HUDEP-2 (cell line): ENCODE measurements around the gene TMEM87B.

Source experiments
- DNase-seq, 76 experiments: peaks; one replicate each; lab custom pipeline; 2025; ENCODE audit not compliant: unreplicated experiment in 76 of 76; lab: John Stamatoyannopoulos, UW

TMEM87B gene

GRCh38 chr2:112054847-112055729 is at the start of gene TMEM87B:
TSS of gene TMEM87B (plus strand) at chr2:112055269. CDS start at chr2:112055592, 323 bp downstream.
- DNase-seq = peak; percentile 35 to 100 (median 96)

GRCh38 chr2:112005406-112006075 is 49.5 kb upstream of the TMEM87B start:
- DNase-seq = no peak

GRCh38 chr2:112006076-112006410 is 49.0 kb upstream of the TMEM87B start:
- no peak for DNase-seq

GRCh38 chr2:112007493-112007892 is 47.6 kb upstream of the TMEM87B start:
- no peak for DNase-seq

GRCh38 chr2:112008910-112009485 is 46.1 kb upstream of the TMEM87B start:
- DNase-seq = no peak

- DNase-seq = no peak
Measured at GRCh38 chr2:112010751-112011150, 44.3 kb upstream of the TMEM87B start.

GRCh38 chr2:112012556-112012955 is 42.5 kb upstream of the TMEM87B start:
- DNase-seq = no peak

- no peak for DNase-seq
Measured at GRCh38 chr2:112018846-112019245, 36.2 kb upstream of the TMEM87B start.

- no peak for DNase-seq
Measured at GRCh38 chr2:112019569-112019982, 35.5 kb upstream of the TMEM87B start.

GRCh38 chr2:112020561-112020960 is 34.5 kb upstream of the TMEM87B start:
- DNase-seq = peak in 3 of 76 experiments; percentile 4 to 26 (median 17)

- DNase-seq = no peak
Measured at GRCh38 chr2:112021290-112021689, 33.8 kb upstream of the TMEM87B start.

GRCh38 chr2:112021781-112022231 is 33.3 kb upstream of the TMEM87B start:
- DNase-seq = no peak

GRCh38 chr2:112023707-112024106 is 31.4 kb upstream of the TMEM87B start:
- DNase-seq = no peak

GRCh38 chr2:112024231-112024630 is 30.8 kb upstream of the TMEM87B start:
- no peak for DNase-seq

GRCh38 chr2:112024896-112025491 is 30.1 kb upstream of the TMEM87B start:
- DNase-seq = no peak

- DNase-seq = peak in 48 of 76 experiments; percentile 8 to 71 (median 40)
Measured at GRCh38 chr2:112026509-112026908, 28.6 kb upstream of the TMEM87B start.

GRCh38 chr2:112027767-112028166 is 27.3 kb upstream of the TMEM87B start:
- DNase-seq = no peak

- DNase-seq = no peak
Measured at GRCh38 chr2:112029164-112029563, 25.9 kb upstream of the TMEM87B start.

GRCh38 chr2:112031473-112032223 is 23.4 kb upstream of the TMEM87B start:
- DNase-seq = no peak

- no peak for DNase-seq
Measured at GRCh38 chr2:112032224-112032586, 22.9 kb upstream of the TMEM87B start.
